ENCODE results near the gene DHX40.

Gene DHX40

GRCh38 chr17:59633658-59634359 lies 68.4 kb downstream of the DHX40 start:
- no peak overlapping the region for H3K27ac ChIP-seq
- no peak for TF ChIP-seq CTCF (conservative IDR thresholded peaks at IDR 0.05)

- no peak overlapping the region for H3K27ac ChIP-seq
- TF ChIP-seq CTCF (conservative IDR thresholded peaks at IDR 0.05) = no peak
Observed at GRCh38 chr17:59634632-59635541, 69.5 kb downstream of the DHX40 start.

DNA sequence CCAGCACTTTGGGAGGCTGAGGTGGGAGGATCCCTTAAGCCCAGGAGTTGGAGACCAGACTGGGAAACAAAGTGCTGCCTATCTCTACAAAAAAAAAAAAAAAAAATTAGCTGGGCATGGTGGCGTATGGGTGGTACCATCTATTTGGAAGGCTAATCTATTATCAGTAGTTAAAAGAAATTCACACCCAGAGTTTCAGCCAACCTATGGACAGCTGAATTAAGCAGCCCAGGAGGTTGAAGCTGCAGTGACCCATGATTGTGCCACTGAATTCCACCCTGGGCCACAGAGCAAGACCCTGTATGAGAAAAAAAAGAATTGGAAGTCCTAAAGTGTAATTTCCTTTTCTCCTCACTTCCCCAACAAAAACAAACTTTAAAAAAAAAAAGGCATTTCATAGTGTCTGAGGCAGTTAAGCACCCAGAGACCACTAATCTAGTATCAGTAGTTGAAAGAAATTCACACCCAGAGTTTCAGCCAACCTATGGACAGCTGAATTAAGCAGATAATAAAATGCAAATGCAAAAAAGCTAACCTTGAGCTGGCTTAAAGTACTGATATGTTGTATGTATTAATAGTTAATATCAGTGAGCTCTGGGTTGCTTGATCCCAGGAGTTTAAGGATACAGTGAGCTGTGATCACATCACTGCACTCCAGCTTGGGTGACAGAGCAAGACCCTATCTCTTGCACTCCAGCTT lies 72.4 kb downstream of the DHX40 start:
- no peak for TF ChIP-seq CTCF (conservative IDR thresholded peaks at IDR 0.05)
- no peak overlapping the region for H3K27ac ChIP-seq

DNA sequence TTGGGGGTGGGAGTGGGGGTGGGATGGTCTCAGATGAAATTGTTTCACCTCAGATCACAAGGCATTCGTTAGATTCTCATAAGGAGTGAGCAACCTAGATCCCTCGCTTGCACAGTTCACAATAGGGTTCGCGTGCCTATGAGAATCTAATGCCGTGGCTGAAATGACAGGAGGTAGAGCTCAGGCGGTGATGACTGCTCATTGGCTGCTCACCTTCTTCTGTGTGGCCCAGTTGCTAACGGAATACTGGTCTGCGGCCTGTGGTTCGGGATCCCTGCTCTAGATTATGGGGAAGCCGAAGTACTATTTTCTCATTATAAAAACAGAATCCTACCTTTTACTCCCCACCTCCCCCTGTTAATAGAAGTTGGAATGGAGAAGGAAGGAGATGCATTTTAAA lies 73.1 kb downstream of the DHX40 start:
- no peak overlapping the region for H3K27ac ChIP-seq
- no peak for TF ChIP-seq CTCF (conservative IDR thresholded peaks at IDR 0.05)

- no peak for TF ChIP-seq CTCF (conservative IDR thresholded peaks at IDR 0.05)
- peak overlapping the region; percentile 80 for H3K27ac ChIP-seq
Observed at GRCh38 chr17:59641799-59642484, 76.5 kb downstream of the DHX40 start.

GRCh38 chr17:59642565-59642964 lies 77.2 kb downstream of the DHX40 start:
- TF ChIP-seq CTCF (conservative IDR thresholded peaks at IDR 0.05) = no peak
- H3K27ac ChIP-seq = peak overlapping the region; percentile 80
